Measurements from ENCODE around the gene TNFAIP1. TPM values are rescaled to one million over a fixed set of nuclear protein-coding genes. Genes with fewer than 3 reads are reported as not detected.

The TNFAIP1 gene
- total RNA-seq, 4 donors from 2014 or later, result 25.6 to 137 (median 49.4) TPM

- Histone ChIP-seq H3K36me3 (peaks cover 0 to 28% (median 6%) of the 10 kb centered on the region in 4 donors), H3K4me3 (no peak overlapping the region), H3K27ac (no peak overlapping the region), H3K27me3 (no peaks in the 10 kb centered on the region), H3K9me3 (no peaks in the 10 kb centered on the region), H3K4me1 (peaks cover 0 to 16% (median 6%) of the 10 kb centered on the region in 4 donors)
- intact Hi-C loops (cut with DNase I; ENCODE audit: low total_unique reads) (loop anchor here (5.0 kb wide), 1 partner anchor 1866 kb away; no protein-coding TSS in a partner anchor), in situ Hi-C loops (cut with MboI; ENCODE audit: low pct_ligation_motif_present in 1 of 4, low pct_unique_long_range_greater_than_20kb in 1 of 4, low sequenced_read_pairs in 3 of 4) (no loop called here)
- TF ChIP-seq POLR2A (IDR thresholded peaks at IDR 0.05) (no peak), EP300 (IDR thresholded peaks at IDR 0.05; ENCODE audit: low read depth) (no peak), POLR2AphosphoS5 (IDR thresholded peaks at IDR 0.05) (no peak), CTCF (IDR thresholded peaks at IDR 0.05) (no peak)
- no peak for DNase-seq
These were observed 50.8 kb downstream of the TNFAIP1 start for GRCh38 chr17:28386391-28386790.

GRCh38 chr17:28388106-28388505, 52.5 kb downstream of the TNFAIP1 start:
- no peaks in the 10 kb centered on the region for H3K27me3 ChIP-seq
- H3K27ac ChIP-seq, result no peak overlapping the region
- in situ Hi-C loops (cut with MboI; ENCODE audit: low pct_ligation_motif_present in 1 of 4, low pct_unique_long_range_greater_than_20kb in 1 of 4, low sequenced_read_pairs in 3 of 4) (no loop called here), intact Hi-C loops (cut with DNase I; ENCODE audit: low total_unique reads) (loop anchor here (5.0 kb wide), 1 partner anchor 1864 kb away; no protein-coding TSS in a partner anchor)
- H3K4me1 ChIP-seq, result peaks cover 0 to 13% (median 5%) of the 10 kb centered on the region in 4 donors
- peaks cover 0 to 28% (median 8%) of the 10 kb centered on the region in 4 donors for H3K36me3 ChIP-seq
- DNase-seq, result no peak
- TF ChIP-seq POLR2A (IDR thresholded peaks at IDR 0.05) (no peak), EP300 (IDR thresholded peaks at IDR 0.05; ENCODE audit: low read depth) (no peak), CTCF (IDR thresholded peaks at IDR 0.05) (no peak), POLR2AphosphoS5 (IDR thresholded peaks at IDR 0.05) (no peak)
- 95% methylated on average over 10 of the region's 11 CpGs; no CpG with 5 or more reads in 1 of the 2 donors for WGBS, 2 donors (ENCODE audit: low coverage in 1 of 2)
- no peak overlapping the region for H3K4me3 ChIP-seq
- H3K9me3 ChIP-seq, result no peaks in the 10 kb centered on the region

GRCh38 chr17:28390141-28390540, 54.6 kb downstream of the TNFAIP1 start:
- WGBS, 2 donors (ENCODE audit: low coverage in 1 of 2), result 62 to 97% methylated on average over 1 of the region's 1 CpG
- DNase-seq, result no peak
- in situ Hi-C loops (cut with MboI; ENCODE audit: low pct_ligation_motif_present in 1 of 4, low pct_unique_long_range_greater_than_20kb in 1 of 4, low sequenced_read_pairs in 3 of 4), result no loop called here

GRCh38 chr17:28390563-28390962, 55.0 kb downstream of the TNFAIP1 start:
- Histone ChIP-seq H3K27me3 (no peaks in the 10 kb centered on the region), H3K4me3 (no peak overlapping the region), H3K9me3 (no peaks in the 10 kb centered on the region), H3K27ac (no peak overlapping the region), H3K4me1 (peaks cover 0 to under 1% (median 0%) of the 10 kb centered on the region in 4 donors), H3K36me3 (peaks cover 0 to 28% (median 8%) of the 10 kb centered on the region in 4 donors)
- no peak for DNase-seq
- whole genome bisulfite sequencing, 2 donors (ENCODE audit: low coverage in 1 of 2), result 96 to 100% methylated on average over 2 of the region's 2 CpGs
- intact Hi-C loops (cut with DNase I; ENCODE audit: low total_unique reads), result no loop called here
- TF ChIP-seq POLR2A (IDR thresholded peaks at IDR 0.05) (no peak), POLR2AphosphoS5 (IDR thresholded peaks at IDR 0.05) (no peak), EP300 (IDR thresholded peaks at IDR 0.05; ENCODE audit: low read depth) (no peak), CTCF (IDR thresholded peaks at IDR 0.05) (no peak)
- in situ Hi-C loops (cut with MboI; ENCODE audit: low pct_ligation_motif_present in 1 of 4, low pct_unique_long_range_greater_than_20kb in 1 of 4, low sequenced_read_pairs in 3 of 4), result no loop called here

More at GRCh38 chr17:28390141-28390540, 54.6 kb downstream of the TNFAIP1 start:
- Histone ChIP-seq H3K9me3 (no peaks in the 10 kb centered on the region), H3K27me3 (no peaks in the 10 kb centered on the region), H3K27ac (no peak overlapping the region), H3K36me3 (peaks cover 0 to 28% (median 8%) of the 10 kb centered on the region in 4 donors), H3K4me3 (no peak overlapping the region), H3K4me1 (peaks cover 0 to 5% (median 2%) of the 10 kb centered on the region in 4 donors)
- intact Hi-C loops (cut with DNase I; ENCODE audit: low total_unique reads), result no loop called here
- no peak for TF ChIP-seq EP300 (IDR thresholded peaks at IDR 0.05; ENCODE audit: low read depth)
- TF ChIP-seq POLR2A (IDR thresholded peaks at IDR 0.05), result no peak
- no peak for TF ChIP-seq CTCF (IDR thresholded peaks at IDR 0.05)
- no peak for TF ChIP-seq POLR2AphosphoS5 (IDR thresholded peaks at IDR 0.05)
